Neural cell (in vitro differentiated cells): ENCODE results near the gene EIF4A3. TPM values are rescaled to one million over a fixed set of nuclear protein-coding genes. Genes with fewer than 3 reads are reported as not detected.

Source experiments
- H2AFZ ChIP-seq: fragments of 200-600, 300-800 bp; sonication (generic), shearing (Covaris generic); 2 replicates; pipeline ENCODE4 v1.6.0; 2014; ENCODE audit warnings: low read depth, mild to moderate bottlenecking, antibody characterized with exemption, low read length, moderate library complexity
- H3F3A ChIP-seq: fragments of 200-600 bp; shearing (Covaris generic); 2 replicates; pipeline ENCODE4 v1.6.1; 2016; ENCODE audit warnings: mild to moderate bottlenecking, moderate library complexity, mixed read lengths, antibody characterized with exemption, low read length; ENCODE audit not compliant: insufficient read depth, poor library complexity, severe bottlenecking
- H3K27ac ChIP-seq: fragments of 200-600, 300-800 bp; sonication (generic), shearing (Covaris generic); 2 replicates; pipeline ENCODE4 v1.5.1; 2014; ENCODE audit warnings: mild to moderate bottlenecking, low read length, moderate library complexity
- H3K27me3 ChIP-seq: fragments of 300-800, 200-600 bp; sonication (generic), shearing (Covaris generic); 2 replicates; pipeline ENCODE4 v1.6.0; 2014; ENCODE audit warnings: mild to moderate bottlenecking, low read depth, low read length, moderate library complexity; ENCODE audit not compliant: insufficient read depth
- H3K36me3 ChIP-seq: fragments of 300-800, 200-600 bp; sonication (generic), shearing (Covaris generic); 2 replicates; pipeline ENCODE4 v1.5.1; 2014; ENCODE audit warnings: mild to moderate bottlenecking, antibody characterized with exemption, low read length, moderate library complexity; ENCODE audit not compliant: insufficient read depth
- H3K4me2 ChIP-seq: fragments of 300-800, 200-600 bp; sonication (generic), shearing (Covaris generic); 2 replicates; pipeline ENCODE4 v1.6.0; 2014; ENCODE audit warnings: mild to moderate bottlenecking, low read length
- H3K4me3 ChIP-seq: fragments of 300-800, 200-600 bp; sonication (generic), shearing (Covaris generic); 2 replicates; pipeline ENCODE4 v1.5.1; 2014; ENCODE audit warnings: mild to moderate bottlenecking, low read length, moderate library complexity
- H3K79me2 ChIP-seq: fragments of 200-600 bp; shearing (Covaris generic); replicated peaks from 2 replicates; pipeline ENCODE4 v1.6.0; 2014; ENCODE audit warnings: mild to moderate bottlenecking, low read length, moderate library complexity; ENCODE audit not compliant: insufficient read depth
- H3K9ac ChIP-seq: fragments of 300-800, 200-600 bp; sonication (generic), shearing (Covaris generic); 2 replicates; pipeline ENCODE4 v1.6.1; 2016; ENCODE audit warnings: mild to moderate bottlenecking, low read length, mixed read lengths
- H3K9me2 ChIP-seq: fragments of 200-600 bp; shearing (Covaris generic); 2 replicates; pipeline ENCODE4 v1.6.1; 2016; ENCODE audit warnings: mild to moderate bottlenecking, low read length, mixed read lengths; ENCODE audit not compliant: insufficient read depth
- H3K9me3 ChIP-seq: fragments of 200-600, 300-800 bp; sonication (generic), shearing (Covaris generic); 2 replicates; pipeline ENCODE4 v1.6.1; 2016; ENCODE audit warnings: mild to moderate bottlenecking, mixed run types, low read length, moderate library complexity, mixed read lengths
- H4K20me1 ChIP-seq: fragments of 200-600 bp; shearing (Covaris generic); 2 replicates; pipeline ENCODE4 v1.6.1; 2016; ENCODE audit warnings: mild to moderate bottlenecking, mixed run types; ENCODE audit not compliant: insufficient read depth
- CTCF ChIP-seq: fragments of 450-650 bp; IDR thresholded peaks from 2 replicates; pipeline ENCODE4 v1.5.1; 2014; ENCODE audit warnings: antibody characterized with exemption, mild to moderate bottlenecking, moderate library complexity; ENCODE audit not compliant: poor library complexity, severe bottlenecking
- EP300 ChIP-seq: fragments of 450-650 bp; conservative IDR thresholded peaks from 2 replicates; pipeline ENCODE4 v1.6.1; 2014; ENCODE audit warnings: antibody characterized with exemption, mild to moderate bottlenecking, moderate library complexity; ENCODE audit not compliant: poor library complexity, severe bottlenecking
- EZH2 ChIP-seq: fragments of 200-600, 300-800 bp; shearing (Covaris generic), sonication (generic); IDR thresholded peaks from 2 replicates; pipeline ENCODE4 v1.6.1; 2014; ENCODE audit warnings: antibody characterized with exemption, low read length, borderline replicate concordance, mild to moderate bottlenecking; ENCODE audit not compliant: insufficient read depth, poor library complexity, severe bottlenecking
- MXI1 ChIP-seq: fragments of 450-650 bp; conservative IDR thresholded peaks from 2 replicates; pipeline ENCODE4 v1.6.1; 2014; ENCODE audit warnings: antibody characterized with exemption, mild to moderate bottlenecking; ENCODE audit not compliant: poor library complexity, severe bottlenecking
- POLR2AphosphoS5 ChIP-seq: IDR thresholded peaks from 2 replicates; pipeline ENCODE4 v1.6.1; 2012
- RAD21 ChIP-seq: fragments of 450-650 bp; conservative IDR thresholded peaks from 2 replicates; pipeline ENCODE4 v1.6.1; 2014; ENCODE audit warnings: antibody characterized with exemption, mild to moderate bottlenecking, moderate library complexity
- REST ChIP-seq: IDR thresholded peaks from 2 replicates; pipeline ENCODE4 v1.6.1; 2012; ENCODE audit warnings: borderline replicate concordance
- SMC3 ChIP-seq: fragments of 450-650 bp; conservative IDR thresholded peaks from 2 replicates; pipeline ENCODE4 v1.6.1; 2014; ENCODE audit warnings: antibody characterized with exemption, mild to moderate bottlenecking, moderate library complexity; ENCODE audit not compliant: poor library complexity
- TAF1 ChIP-seq: IDR thresholded peaks from 2 replicates; pipeline ENCODE4 v1.6.1; 2012; ENCODE audit warnings: low read depth
- polyA plus RNA-seq: library from polyadenylated mRNA; depleted of rRNA; stranded (reverse); fragments of >200 nt; gene quantifications from 2 replicates; pipeline ENCODE4 v1.2.3, GENCODE V29; 2014

The EIF4A3 gene
- polyA plus RNA-seq, 1 donor from 2014 or later: 109 TPM

- no peak overlapping the region for H3K27ac ChIP-seq
- no peak overlapping the region for H3K9ac ChIP-seq
- no peak overlapping the region for H3K4me2 ChIP-seq
- TF ChIP-seq MXI1 (no peak), CTCF (no peak), EZH2 (no peak), SMC3 (no peak), RAD21 (no peak), POLR2AphosphoS5 (no peak), EP300 (no peak), TAF1 (no peak), REST (no peak)
- no peak overlapping the region for H3K4me3 ChIP-seq
- H3K27me3 ChIP-seq: no peaks in the 10 kb centered on the region
- no peaks in the 10 kb centered on the region for H3K9me2 ChIP-seq
- no peaks in the 10 kb centered on the region for H3K9me3 ChIP-seq
- no peaks in the 10 kb centered on the region for H3K79me2 ChIP-seq
- H3F3A ChIP-seq: no peaks in the 10 kb centered on the region
- no peak overlapping the region for H2AFZ ChIP-seq
- no peaks in the 10 kb centered on the region for H3K36me3 ChIP-seq
- no peaks in the 10 kb centered on the region for H4K20me1 ChIP-seq
Measured at GRCh38 chr17:80086616-80087015, 60.3 kb downstream of the EIF4A3 start.

GRCh38 chr17:80086081-80086480 is 60.8 kb downstream of the EIF4A3 start:
- no peak overlapping the region for H3K27ac ChIP-seq
- no peaks in the 10 kb centered on the region for H3K79me2 ChIP-seq
- no peak overlapping the region for H3K9ac ChIP-seq
- no peaks in the 10 kb centered on the region for H3K36me3 ChIP-seq
- no peaks in the 10 kb centered on the region for H4K20me1 ChIP-seq
- H3K4me3 ChIP-seq: no peak overlapping the region
- no peaks in the 10 kb centered on the region for H3F3A ChIP-seq
- H2AFZ ChIP-seq: no peak overlapping the region
- no peak overlapping the region for H3K4me2 ChIP-seq
- no peaks in the 10 kb centered on the region for H3K9me3 ChIP-seq
- TF ChIP-seq SMC3: no peak
- TF ChIP-seq EP300: no peak
- TF ChIP-seq POLR2AphosphoS5: no peak
- no peak for TF ChIP-seq RAD21
- no peak for TF ChIP-seq TAF1
- TF ChIP-seq CTCF: no peak
- no peak for TF ChIP-seq REST
- TF ChIP-seq EZH2: no peak
- TF ChIP-seq MXI1: no peak
- H3K9me2 ChIP-seq: no peaks in the 10 kb centered on the region
- no peaks in the 10 kb centered on the region for H3K27me3 ChIP-seq
